ENCODE data around the gene FAF1.

DNA sequence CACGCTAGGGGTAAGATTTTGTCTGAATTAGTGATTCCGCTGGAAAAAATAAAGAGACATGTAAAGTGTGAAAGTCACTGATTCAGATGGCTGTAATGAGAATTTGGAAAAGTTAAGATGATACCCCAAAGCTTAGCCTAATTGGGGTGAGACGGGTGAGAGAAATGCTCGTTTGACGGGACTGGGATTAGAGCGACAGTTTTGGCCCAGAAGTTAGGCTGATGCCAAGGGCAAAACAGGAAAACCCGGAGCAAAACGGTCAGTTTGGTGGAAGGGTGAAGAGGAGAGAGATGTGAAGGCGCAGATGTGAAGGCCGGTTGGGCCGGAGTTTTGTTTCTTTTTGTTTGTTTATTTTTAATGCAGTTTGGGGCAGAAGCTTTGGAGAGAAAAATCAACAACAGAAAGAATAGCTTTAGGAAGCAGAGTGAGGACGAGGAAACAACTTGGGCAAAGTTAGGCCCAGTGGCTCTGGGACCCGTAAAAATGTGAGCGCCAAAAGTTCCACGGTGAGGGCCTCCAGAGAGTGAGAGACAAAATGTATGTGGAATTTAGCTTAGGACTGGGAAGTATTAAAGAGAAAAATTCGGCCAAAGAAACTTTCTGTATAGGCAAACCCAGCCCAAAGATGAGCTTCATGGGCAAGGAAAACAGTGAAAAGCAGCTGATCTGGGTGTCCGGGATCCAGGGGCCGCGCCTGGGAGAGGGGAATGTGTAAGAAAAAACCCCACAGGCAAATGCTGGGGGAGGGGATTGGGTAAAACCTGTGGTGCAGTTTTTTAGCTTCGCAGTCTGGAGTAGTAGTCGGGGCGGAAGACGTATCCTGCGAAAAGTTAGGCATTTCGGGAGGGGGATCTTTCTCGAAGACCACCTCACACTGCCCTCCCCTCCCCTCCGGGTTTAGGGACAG, 538.0 kb downstream of the FAF1 start:
- TF ChIP-seq POLR2A (IDR thresholded peaks at IDR 0.05) = no peak
- TF ChIP-seq, protein P1, sequence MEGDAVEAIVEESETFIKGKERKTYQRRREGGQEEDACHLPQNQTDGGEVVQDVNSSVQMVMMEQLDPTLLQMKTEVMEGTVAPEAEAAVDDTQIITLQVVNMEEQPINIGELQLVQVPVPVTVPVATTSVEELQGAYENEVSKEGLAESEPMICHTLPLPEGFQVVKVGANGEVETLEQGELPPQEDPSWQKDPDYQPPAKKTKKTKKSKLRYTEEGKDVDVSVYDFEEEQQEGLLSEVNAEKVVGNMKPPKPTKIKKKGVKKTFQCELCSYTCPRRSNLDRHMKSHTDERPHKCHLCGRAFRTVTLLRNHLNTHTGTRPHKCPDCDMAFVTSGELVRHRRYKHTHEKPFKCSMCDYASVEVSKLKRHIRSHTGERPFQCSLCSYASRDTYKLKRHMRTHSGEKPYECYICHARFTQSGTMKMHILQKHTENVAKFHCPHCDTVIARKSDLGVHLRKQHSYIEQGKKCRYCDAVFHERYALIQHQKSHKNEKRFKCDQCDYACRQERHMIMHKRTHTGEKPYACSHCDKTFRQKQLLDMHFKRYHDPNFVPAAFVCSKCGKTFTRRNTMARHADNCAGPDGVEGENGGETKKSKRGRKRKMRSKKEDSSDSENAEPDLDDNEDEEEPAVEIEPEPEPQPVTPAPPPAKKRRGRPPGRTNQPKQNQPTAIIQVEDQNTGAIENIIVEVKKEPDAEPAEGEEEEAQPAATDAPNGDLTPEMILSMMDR (IDR thresholded peaks at IDR 0.05) = no peak
